GM23338 (cell line): ENCODE data around the gene MAPK8IP3. TPM values are rescaled to one million over a fixed set of nuclear protein-coding genes. Genes with fewer than 3 reads are reported as not detected.

Experiments used
- ATAC-seq: fragments of 200-7000 bp; cut with Tn5 transposase; 3 replicates; pipeline ENCODE4 v1.9.1; 2020
- DNase-seq: peaks from one replicate; pipeline ENCODE4 v3.0.0-alpha.2; 2015; ENCODE audit warnings: low spot score
- H2AFZ ChIP-seq: fragments of 200-600 bp; sonication (generic); 2 replicates; pipeline ENCODE4 v1.8.0; 2016; ENCODE audit warnings: antibody characterized with exemption, mild to moderate bottlenecking, moderate library complexity
- H3F3A ChIP-seq: fragments of 200-600 bp; sonication (generic); replicated peaks from 2 replicates; pipeline ENCODE4 v1.8.0; 2017; ENCODE audit warnings: antibody characterized with exemption, mixed run types, low read depth
- H3K27ac ChIP-seq: fragments of 200-600 bp; sonication (generic); 2 replicates; pipeline ENCODE4 v1.6.1; 2016; ENCODE audit warnings: low read depth
- H3K27me3 ChIP-seq: fragments of 200-600 bp; sonication (generic); 2 replicates; pipeline ENCODE4 v1.8.0; 2016; ENCODE audit warnings: mild to moderate bottlenecking, mixed run types, moderate library complexity; ENCODE audit not compliant: insufficient read depth
- H3K36me3 ChIP-seq: fragments of 200-600 bp; sonication (generic); 2 replicates; pipeline ENCODE4 v1.8.0; 2016; ENCODE audit warnings: mild to moderate bottlenecking; ENCODE audit not compliant: insufficient read depth
- H3K4me1 ChIP-seq: fragments of 200-600 bp; sonication (generic); 2 replicates; pipeline ENCODE4 v1.8.0; 2016; ENCODE audit warnings: mild to moderate bottlenecking, moderate library complexity; ENCODE audit not compliant: insufficient read depth
- H3K4me2 ChIP-seq: fragments of 200-600 bp; sonication (generic); 2 replicates; pipeline ENCODE4 v1.7.1; 2017; ENCODE audit warnings: mixed run types
- H3K4me3 ChIP-seq: fragments of 200-600 bp; sonication (generic); 2 replicates; pipeline ENCODE4 v1.6.1; 2016; ENCODE audit warnings: mixed run types
- H3K79me2 ChIP-seq: fragments of 200-600 bp; sonication (generic); replicated peaks from 2 replicates; pipeline ENCODE4 v1.8.0; 2017; ENCODE audit warnings: mild to moderate bottlenecking; ENCODE audit not compliant: insufficient read depth
- H3K9me2 ChIP-seq: fragments of 200-600 bp; sonication (generic); 2 replicates; pipeline ENCODE4 v1.8.0; 2017; ENCODE audit not compliant: insufficient read depth
- H4K20me1 ChIP-seq: fragments of 200-600 bp; sonication (generic); replicated peaks from 2 replicates; pipeline ENCODE4 v1.8.0; 2017; ENCODE audit warnings: mild to moderate bottlenecking; ENCODE audit not compliant: insufficient read depth
- H3K27ac Mint-ChIP-seq: 2 replicates; pipeline ENCODE4 v1.8.0; 2020; ENCODE audit warnings: inconsistent platforms, mild to moderate bottlenecking, moderate library complexity, mixed read lengths
- H3K27me3 Mint-ChIP-seq: 3 replicates; pipeline ENCODE4 v1.8.0; 2022; ENCODE audit warnings: low read depth, mild to moderate bottlenecking, moderate library complexity, mixed read lengths, inconsistent platforms; ENCODE audit not compliant: insufficient read depth, poor library complexity
- H3K36me3 Mint-ChIP-seq: 3 replicates; pipeline ENCODE4 v1.8.0; 2021; ENCODE audit warnings: low read depth, mild to moderate bottlenecking, inconsistent platforms, moderate library complexity, mixed read lengths
- H3K4me1 Mint-ChIP-seq: 3 replicates; pipeline ENCODE4 v1.8.0; 2020; ENCODE audit warnings: mild to moderate bottlenecking, inconsistent platforms, mixed read lengths
- H3K4me3 Mint-ChIP-seq: 3 replicates; pipeline ENCODE4 v1.8.0; 2021; ENCODE audit warnings: moderate library complexity, mild to moderate bottlenecking, inconsistent platforms, mixed read lengths
- H3K9me3 Mint-ChIP-seq: 3 replicates; pipeline ENCODE4 v1.8.0; 2020; ENCODE audit warnings: moderate library complexity, mild to moderate bottlenecking, inconsistent platforms, mixed read lengths
- CREB1 ChIP-seq: fragments of 250-450 bp; sonication (Bioruptor Pico); IDR thresholded peaks from 2 replicates; pipeline ENCODE4 v1.5.0; 2020; ENCODE audit warnings: low read depth, mild to moderate bottlenecking, moderate library complexity
- CTCF ChIP-seq, 2 experiments: fragments of 200-600 bp in 1 of 2; sonication (generic) in 1 of 2; conservative IDR thresholded peaks; 2 replicates each; pipeline versions ENCODE4 v1.5.1 to v1.6.1; 2016 to 2017; ENCODE audit warnings: antibody characterized with exemption in 2 of 2, low read depth in 2 of 2, mild to moderate bottlenecking in 2 of 2, moderate library complexity in 1 of 2
- ETS1 ChIP-seq: IDR thresholded peaks from 2 replicates; pipeline ENCODE4 v1.6.1; 2016; ENCODE audit warnings: antibody characterized with exemption
- EZH2 ChIP-seq: fragments of 200-600 bp; sonication (generic); IDR thresholded peaks from one replicate; pipeline ENCODE4 v1.8.0; 2017; ENCODE audit warnings: antibody characterized with exemption, mild to moderate bottlenecking, low read depth; ENCODE audit not compliant: unreplicated experiment
- EZH2phosphoT487 ChIP-seq: fragments of 200-600 bp; sonication (generic); IDR thresholded peaks from one replicate; pipeline ENCODE4 v1.8.1; 2018; ENCODE audit warnings: antibody characterized with exemption; ENCODE audit not compliant: unreplicated experiment
- JUNB ChIP-seq: IDR thresholded peaks from one replicate; pipeline ENCODE4 v1.6.1; 2016; ENCODE audit warnings: antibody characterized with exemption; ENCODE audit not compliant: unreplicated experiment
- NANOG ChIP-seq: IDR thresholded peaks from 2 replicates; pipeline ENCODE4 v1.6.1; 2016; ENCODE audit warnings: antibody characterized with exemption, borderline replicate concordance
- POLR2AphosphoS5 ChIP-seq: IDR thresholded peaks from 2 replicates; pipeline ENCODE4 v1.6.1; 2016; ENCODE audit warnings: antibody characterized with exemption, low read depth
- REST ChIP-seq: IDR thresholded peaks from one replicate; pipeline ENCODE4 v1.6.1; 2018; ENCODE audit warnings: antibody characterized with exemption; ENCODE audit not compliant: unreplicated experiment
- STAT1 ChIP-seq: IDR thresholded peaks from one replicate; pipeline ENCODE4 v1.6.1; 2016; ENCODE audit warnings: antibody characterized with exemption; ENCODE audit not compliant: unreplicated experiment
- ZNF114 ChIP-seq: fragments of 250-450 bp; sonication (Bioruptor Pico); IDR thresholded peaks from 2 replicates; pipeline ENCODE4 v1.5.0; 2020; ENCODE audit warnings: mild to moderate bottlenecking, moderate library complexity
- ZNF331 ChIP-seq: fragments of 250-450 bp; sonication (Bioruptor Pico); IDR thresholded peaks from 2 replicates; pipeline ENCODE4 v1.5.0; 2020; ENCODE audit warnings: low read depth, mild to moderate bottlenecking, moderate library complexity
- ZNF462 ChIP-seq: fragments of 250-450 bp; sonication (Bioruptor Pico); IDR thresholded peaks from 2 replicates; pipeline ENCODE4 v1.5.0; 2020; ENCODE audit warnings: mild to moderate bottlenecking, moderate library complexity
- polyA plus RNA-seq: library from polyadenylated mRNA; unstranded; fragments of >200 nt; fragmentation: Nextera tagmentation; extraction: Ambion mirVana; gene quantifications from 2 replicates; pipeline ENCODE4 v1.2.1, GENCODE V29; 2016
- total RNA-seq: library from RNA; depleted of rRNA; stranded (reverse); fragments of >200 nt; shearing (Covaris generic); gene quantifications from 2 replicates; pipeline ENCODE4 v1.2.3, GENCODE V29; 2014

MAPK8IP3 gene
- total and polyA plus RNA-seq, 2 experiments from 2014 or later, result 11.3 to 58.4 TPM

GRCh38 chr16:1741553-1742165 lies 35.7 kb downstream of the MAPK8IP3 start:
- no peak overlapping the region for H2AFZ ChIP-seq
- no peaks in the 10 kb centered on the region for H3K4me1 ChIP-seq
- H3K79me2 ChIP-seq, result no peaks in the 10 kb centered on the region
- H3K4me1 Mint-ChIP-seq, result no peaks in the 10 kb centered on the region
- no peak for ATAC-seq
- TF ChIP-seq ETS1 (no peak), CTCF (conservative IDR thresholded peaks at IDR 0.05; ENCODE audit: low read depth in 2 of 2) (no peak), ZNF331 (CRISPR knock-in tag) (no peak), STAT1 (no peak), CREB1 (no peak), ZNF114 (CRISPR knock-in tag) (no peak), JUNB (no peak), NANOG (no peak), REST (no peak), ZNF462 (no peak), EZH2 (no peak), POLR2AphosphoS5 (no peak), EZH2phosphoT487 (no peak)
- H4K20me1 ChIP-seq, result no peaks in the 10 kb centered on the region
- no peaks in the 10 kb centered on the region for H3K27me3 ChIP-seq
- no peak overlapping the region for H3K4me3 ChIP-seq
- H3K4me3 Mint-ChIP-seq, result no peak overlapping the region
- H3K27ac Mint-ChIP-seq, result no peak overlapping the region
- no peaks in the 10 kb centered on the region for H3K9me2 ChIP-seq
- peaks cover 29% of the 10 kb centered on the region for H3F3A ChIP-seq
- H3K36me3 Mint-ChIP-seq, result peaks cover 8% of the 10 kb centered on the region; the same call in 2 of the 3 replicates
- no peak overlapping the region for H3K4me2 ChIP-seq
- no peaks in the 10 kb centered on the region for H3K36me3 ChIP-seq
- H3K27ac ChIP-seq, result no peak overlapping the region
- DNase-seq, result no peak
- H3K27me3 Mint-ChIP-seq, result peaks cover 6% of the 10 kb centered on the region
- H3K9me3 Mint-ChIP-seq, result peaks cover 3% of the 10 kb centered on the region; the same call in 2 of the 3 replicates
